ENCODE data around the gene GJC1. TPM values are rescaled to one million over a fixed set of nuclear protein-coding genes. Genes with fewer than 3 reads are reported as not detected.

Gene GJC1
- 9.3 and 10.6 TPM in 2 replicates for total RNA-seq

GRCh38 chr17:44829523-44830358 lies at the start of gene GJC1:
TSS of gene GJC1 (minus strand) at chr17:44830287. CDS start at chr17:44805817, 24,470 bp downstream.

GRCh38 chr17:44847586-44847985 lies 17.5 kb upstream of the GJC1 start, which contains the start of gene HIGD1B:
TSS of gene HIGD1B (plus strand) at chr17:44847883. CDS start at chr17:44848153, 270 bp downstream.

GRCh38 chr17:44758414-44759085 lies 71.5 kb downstream of the GJC1 start, which contains the start of gene ADAM11:
TSS of gene ADAM11 (plus strand) at chr17:44758988. CDS start at chr17:44759200, 212 bp downstream.

Other genes with a start within 250 kb of the GJC1 start
- under 0.01 and 0.11 TPM in 2 replicates for gene MEIOC, start 173.8 kb downstream of the GJC1 start, total RNA-seq
- gene CCDC43, start 140.5 kb downstream of the GJC1 start, total RNA-seq: 23.9 and 27.5 TPM in 2 replicates
- 2.5 and 4.3 TPM in 2 replicates for gene DBF4B, start 121.6 kb downstream of the GJC1 start, total RNA-seq
- 2.6 and 6.3 TPM in 2 replicates for gene ADAM11, start 71.3 kb downstream of the GJC1 start, total RNA-seq
- not detected in 2 replicates for gene HIGD1B, start 17.6 kb upstream of the GJC1 start, total RNA-seq
- gene EFTUD2, start 69.2 kb upstream of the GJC1 start, total RNA-seq: 75.8 and 92.3 TPM in 2 replicates
- under 0.01 and 0.11 TPM in 2 replicates for gene GFAP, start 85.2 kb upstream of the GJC1 start, total RNA-seq
- gene KIF18B, start 117.5 kb upstream of the GJC1 start, total RNA-seq: 1.7 and 2.4 TPM in 2 replicates
- gene C1QL1, start 138.0 kb upstream of the GJC1 start, total RNA-seq: 0.39 and 0.65 TPM in 2 replicates
- 89.6 and 123 TPM in 2 replicates for gene DCAKD, start 221.3 kb upstream of the GJC1 start, total RNA-seq
- 61.6 and 71.8 TPM in 2 replicates for gene NMT1, start 231.0 kb upstream of the GJC1 start, total RNA-seq

All from placental epithelial cell (primary cell).